Measurements from ENCODE around the gene EHBP1. TPM values are rescaled to one million over a fixed set of nuclear protein-coding genes. Genes with fewer than 3 reads are reported as not detected.

EHBP1 gene
- total and polyA plus RNA-seq, 11 donors = 5.2 to 34.2 (median 18.1) TPM

- ATAC-seq = peak in 1 of 4 donors; percentile 22
- peaks cover 0 to 29% (median 4%) of the 10 kb centered on the region in 12 donors for H3K4me1 ChIP-seq
- 61 to 63% (median 61%) methylated on average over 5 of the region's 5 CpGs for WGBS, 4 donors
Measured at GRCh38 chr2:62727876-62728566, 22.5 kb downstream of the EHBP1 start.

GRCh38 chr2:62731275-62731674 is 25.8 kb downstream of the EHBP1 start:
- no peak for ATAC-seq
- no peaks in the 10 kb centered on the region for H3K36me3 ChIP-seq
- DNase-seq = no peak
- no peak overlapping the region for H3K4me3 ChIP-seq
- no peaks in the 10 kb centered on the region for H3K27me3 ChIP-seq
- peaks cover 0 to 11% (median 4%) of the 10 kb centered on the region in 12 donors for H3K4me1 ChIP-seq
- H3K9me3 ChIP-seq = peaks cover 0 to 24% (median 13%) of the 10 kb centered on the region in 12 donors
- intact Hi-C loops (cut with DNase I) = no loop called here
- WGBS, 4 donors = 93 to 97% (median 95%) methylated on average over 3 of the region's 3 CpGs
- TF ChIP-seq CTCF (IDR thresholded peaks at IDR 0.05) = no peak
- no peak for TF ChIP-seq POLR2A (IDR thresholded peaks at IDR 0.05)
- no peak overlapping the region for H3K27ac ChIP-seq

More at GRCh38 chr2:62727876-62728566, 22.5 kb downstream of the EHBP1 start:
- H3K9me3 ChIP-seq = peaks cover 0 to 32% (median 16%) of the 10 kb centered on the region in 12 donors
- intact Hi-C loops (cut with DNase I) = no loop called here
- H3K36me3 ChIP-seq = no peaks in the 10 kb centered on the region
- no peaks in the 10 kb centered on the region for H3K27me3 ChIP-seq
- TF ChIP-seq POLR2A (IDR thresholded peaks at IDR 0.05) = no peak
- no peak for TF ChIP-seq CTCF (IDR thresholded peaks at IDR 0.05)
- peak overlapping the region in 1 of 12 donors; percentile 32 for H3K27ac ChIP-seq
- no peak for DNase-seq
- H3K4me3 ChIP-seq = no peak overlapping the region

- intact Hi-C loops (cut with DNase I) = no loop called here
- H3K27ac ChIP-seq = no peak overlapping the region
- H3K4me1 ChIP-seq = peaks cover 0 to 10% (median 3%) of the 10 kb centered on the region in 12 donors
- no peaks in the 10 kb centered on the region for H3K36me3 ChIP-seq
- WGBS, 4 donors = 93 to 96% (median 95%) methylated on average over 6 of the region's 6 CpGs
- no peaks in the 10 kb centered on the region for H3K27me3 ChIP-seq
- no peak for TF ChIP-seq POLR2A (IDR thresholded peaks at IDR 0.05)
- TF ChIP-seq CTCF (IDR thresholded peaks at IDR 0.05) = no peak
- H3K4me3 ChIP-seq = no peak overlapping the region
- peaks cover 0 to 24% (median 13%) of the 10 kb centered on the region in 12 donors for H3K9me3 ChIP-seq
- no peak for DNase-seq
- ATAC-seq = no peak
Measured at GRCh38 chr2:62732262-62732777, 26.8 kb downstream of the EHBP1 start.

GRCh38 chr2:62733546-62733945 is 28.0 kb downstream of the EHBP1 start:
- no peak overlapping the region for H3K27ac ChIP-seq
- no peak for DNase-seq
- WGBS, 4 donors = 86 to 95% (median 93%) methylated on average over 1 of the region's 1 CpG

More at GRCh38 chr2:62733546-62733945, 28.0 kb downstream of the EHBP1 start:
- intact Hi-C loops (cut with DNase I) = no loop called here
- Histone ChIP-seq H3K9me3 (peaks cover 0 to 24% (median 13%) of the 10 kb centered on the region in 12 donors), H3K27me3 (no peaks in the 10 kb centered on the region), H3K36me3 (no peaks in the 10 kb centered on the region), H3K4me3 (no peak overlapping the region), H3K4me1 (peaks cover 0 to under 1% (median 0%) of the 10 kb centered on the region in 12 donors)
- ATAC-seq = no peak
- TF ChIP-seq POLR2A (IDR thresholded peaks at IDR 0.05) (no peak), CTCF (IDR thresholded peaks at IDR 0.05) (no peak)
